Mesenchymal stem cell (in vitro differentiated cells and primary cell): ENCODE results near the gene LEF1.

Experiments used
- DNase-seq: peaks from one replicate; pipeline ENCODE4 v3.0.0-alpha.2; 2013
- H2AFZ ChIP-seq: one replicate; pipeline ENCODE4 v1.6.1; 2013; ENCODE audit warnings: low read depth, mild to moderate bottlenecking, control low read depth, inconsistent platforms, low read length, moderate library complexity
- H2AK5ac ChIP-seq: 2 replicates; pipeline ENCODE4 v1.6.1; 2013; ENCODE audit warnings: low read length, moderate library complexity, mild to moderate bottlenecking, inconsistent platforms; ENCODE audit not compliant: severe bottlenecking
- H2BK120ac ChIP-seq: one replicate; pipeline ENCODE4 v1.6.1; 2013; ENCODE audit warnings: low read depth, mild to moderate bottlenecking, inconsistent platforms, low read length, moderate library complexity
- H2BK12ac ChIP-seq, 2 experiments: one replicate each; pipeline ENCODE4 v1.6.1; 2013; ENCODE audit warnings: inconsistent platforms in 2 of 2, low read length in 2 of 2, mild to moderate bottlenecking in 2 of 2, moderate library complexity in 2 of 2, control low read depth in 1 of 2
- H2BK15ac ChIP-seq: one replicate; pipeline ENCODE4 v1.6.1; 2013; ENCODE audit warnings: mild to moderate bottlenecking, low read depth, inconsistent platforms; ENCODE audit not compliant: poor library complexity, severe bottlenecking
- H2BK5ac ChIP-seq: 2 replicates; pipeline ENCODE4 v1.6.1; 2013; ENCODE audit warnings: low read depth, mild to moderate bottlenecking, low read length, control low read depth, inconsistent platforms; ENCODE audit not compliant: poor library complexity, severe bottlenecking
- H3K14ac ChIP-seq, 2 experiments: one replicate each; pipeline ENCODE4 v1.6.1; 2013; ENCODE audit warnings: inconsistent platforms in 2 of 2, low read length in 2 of 2, control low read depth in 1 of 2, mild to moderate bottlenecking in 1 of 2, moderate library complexity in 1 of 2
- H3K18ac ChIP-seq, 2 experiments: one replicate each; pipeline ENCODE4 v1.6.1; 2013; ENCODE audit warnings: inconsistent platforms in 2 of 2, low read length in 2 of 2, control low read depth in 1 of 2, low read depth in 1 of 2, mild to moderate bottlenecking in 1 of 2
- H3K23ac ChIP-seq, 2 experiments: one replicate each; pipeline ENCODE4 v1.6.1; 2013; ENCODE audit warnings: inconsistent platforms in 2 of 2, low read length in 2 of 2, mild to moderate bottlenecking in 2 of 2, moderate library complexity in 2 of 2, control low read depth in 1 of 2
- H3K27ac ChIP-seq: 2 replicates; pipeline ENCODE4 v1.5.1; 2013; ENCODE audit warnings: mild to moderate bottlenecking, moderate library complexity, low read length, control low read depth, inconsistent platforms; ENCODE audit not compliant: poor library complexity, severe bottlenecking
- H3K27me3 ChIP-seq, 2 experiments: 2 replicates each; pipeline versions ENCODE4 v1.6.1 to v1.7.0; 2013; ENCODE audit warnings: low read length in 2 of 2, mild to moderate bottlenecking in 2 of 2, moderate library complexity in 2 of 2, control low read depth in 1 of 2, inconsistent platforms in 1 of 2; ENCODE audit not compliant: control insufficient read depth in 1 of 2, insufficient read depth in 1 of 2
- H3K36me3 ChIP-seq, 2 experiments: 2 replicates each; pipeline versions ENCODE4 v1.6.1 to v1.7.0; 2013; ENCODE audit warnings: low read length in 2 of 2, control low read depth in 1 of 2, inconsistent platforms in 1 of 2, low read depth in 1 of 2, mild to moderate bottlenecking in 1 of 2; ENCODE audit not compliant: insufficient read depth in 2 of 2, control insufficient read depth in 1 of 2
- H3K4ac ChIP-seq, 2 experiments: one replicate each; pipeline ENCODE4 v1.6.1; 2013; ENCODE audit warnings: inconsistent platforms in 2 of 2, low read length in 2 of 2, mild to moderate bottlenecking in 2 of 2, moderate library complexity in 2 of 2, control low read depth in 1 of 2, low read depth in 1 of 2
- H3K4me1 ChIP-seq: 2 replicates; pipeline ENCODE4 v1.6.1; 2013; ENCODE audit warnings: low read depth, low read length, control low read depth; ENCODE audit not compliant: control insufficient read depth, insufficient read depth
- H3K4me2 ChIP-seq: 2 replicates; pipeline ENCODE4 v1.6.1; 2013; ENCODE audit warnings: low read length, mild to moderate bottlenecking, inconsistent platforms; ENCODE audit not compliant: poor library complexity, severe bottlenecking
- H3K4me3 ChIP-seq, 2 experiments: 2 replicates each; pipeline versions ENCODE4 v1.5.1 to v1.7.0; 2013; ENCODE audit warnings: low read length in 2 of 2, mild to moderate bottlenecking in 2 of 2, control low read depth in 1 of 2, low read depth in 1 of 2; ENCODE audit not compliant: insufficient read depth in 1 of 2
- H3K79me1 ChIP-seq: replicated peaks from 2 replicates; pipeline ENCODE4 v1.6.1; 2013; ENCODE audit warnings: mild to moderate bottlenecking, control low read depth, low read length, inconsistent platforms; ENCODE audit not compliant: poor library complexity, severe bottlenecking
- H3K9ac ChIP-seq: 2 replicates; pipeline ENCODE4 v1.7.0; 2013; ENCODE audit warnings: mild to moderate bottlenecking, low read length, moderate library complexity
- H3K9me3 ChIP-seq: 2 replicates; pipeline ENCODE4 v1.7.0; 2013; ENCODE audit warnings: mild to moderate bottlenecking, low read length; ENCODE audit not compliant: control insufficient read depth
- H4K8ac ChIP-seq: one replicate; pipeline ENCODE4 v1.6.1; 2013; ENCODE audit warnings: inconsistent platforms, mild to moderate bottlenecking, low read length, moderate library complexity
- H4K91ac ChIP-seq: one replicate; pipeline ENCODE4 v1.6.1; 2013; ENCODE audit warnings: mild to moderate bottlenecking, low read length, inconsistent platforms
- WGBS: methylation state at CpG from one replicate; pipeline ENCODE4 v1.1.7; 2013; ENCODE audit warnings: mixed read lengths; 5-methylcytosine and 5-hydroxymethylcytosine counted together

Gene LEF1

DNA sequence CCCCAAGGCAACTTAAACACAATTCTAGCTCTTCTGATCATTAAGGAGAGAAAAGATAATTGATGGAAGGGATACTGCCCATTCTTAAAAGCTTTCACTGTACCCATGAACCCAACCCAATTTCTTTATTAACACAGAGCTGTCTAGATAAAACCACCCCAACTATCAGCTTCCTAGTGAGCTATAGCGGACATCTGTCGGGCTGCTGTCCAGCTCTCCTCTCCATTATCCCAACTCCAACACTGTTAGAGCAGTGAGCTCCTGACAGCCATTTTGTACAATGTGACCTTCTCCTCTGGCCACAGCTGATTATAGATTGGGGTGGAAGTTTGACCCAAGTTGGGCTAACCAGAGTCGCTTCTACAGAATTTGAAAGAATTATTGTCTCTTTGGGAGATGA, 112.9 kb downstream of the LEF1 start:
- no peak overlapping the region for H3K14ac ChIP-seq
- H3K9me3 ChIP-seq, result no peaks in the 10 kb centered on the region
- no peak overlapping the region for H3K27ac ChIP-seq
- no peaks in the 10 kb centered on the region for H3K36me3 ChIP-seq
- H2AFZ ChIP-seq, result no peak overlapping the region
- H3K79me1 ChIP-seq, result no peaks in the 10 kb centered on the region
- DNase-seq, result no peak
- no peak overlapping the region for H2BK12ac ChIP-seq
- H2BK15ac ChIP-seq, result no peak overlapping the region
- no peak overlapping the region for H2BK120ac ChIP-seq
- no peak overlapping the region for H4K8ac ChIP-seq
- H3K9ac ChIP-seq, result no peak overlapping the region
- no peak overlapping the region for H3K4ac ChIP-seq
- no peak overlapping the region for H3K4me2 ChIP-seq
- peaks cover 0 to 11% of the 10 kb centered on the region in 2 experiments for H3K27me3 ChIP-seq
- peaks cover 12% of the 10 kb centered on the region for H3K4me1 ChIP-seq
- H2BK5ac ChIP-seq, result no peak overlapping the region
- no peak overlapping the region for H4K91ac ChIP-seq
- no peak overlapping the region for H2AK5ac ChIP-seq
- no peak overlapping the region for H3K18ac ChIP-seq
- H3K23ac ChIP-seq, result no peak overlapping the region
- H3K4me3 ChIP-seq, result no peak overlapping the region
- WGBS, result 100% methylated on average over 3 of the region's 3 CpGs

GRCh38 chr4:108054025-108054638, 114.6 kb downstream of the LEF1 start:
- 94% methylated on average over 16 of the region's 16 CpGs for WGBS
- Histone ChIP-seq H2AFZ (no peak overlapping the region), H4K91ac (no peak overlapping the region), H3K23ac (no peak overlapping the region), H3K9me3 (no peaks in the 10 kb centered on the region), H3K4me3 (no peak overlapping the region), H3K4ac (no peak overlapping the region), H3K79me1 (no peaks in the 10 kb centered on the region), H3K18ac (no peak overlapping the region), H3K4me1 (peaks cover 10% of the 10 kb centered on the region), H2BK15ac (no peak overlapping the region), H2BK5ac (no peak overlapping the region), H3K27me3 (peaks cover 0 to 11% of the 10 kb centered on the region in 2 experiments), H4K8ac (no peak overlapping the region), H2BK12ac (no peak overlapping the region), H3K27ac (no peak overlapping the region), H3K9ac (no peak overlapping the region), H3K36me3 (no peaks in the 10 kb centered on the region), H3K4me2 (no peak overlapping the region), H3K14ac (no peak overlapping the region), H2BK120ac (no peak overlapping the region), H2AK5ac (peak overlapping the region; percentile 24)
- DNase-seq, result no peak

GRCh38 chr4:108053251-108053711, 115.5 kb downstream of the LEF1 start:
- Histone ChIP-seq H4K91ac (no peak overlapping the region), H3K4me1 (peaks cover 7% of the 10 kb centered on the region), H3K27me3 (peaks cover 0 to 11% of the 10 kb centered on the region in 2 experiments), H3K23ac (no peak overlapping the region), H3K27ac (peak overlapping the region; percentile 37), H2BK5ac (no peak overlapping the region), H2AFZ (no peak overlapping the region), H3K4ac (peak overlapping the region in 1 of 2 experiments; percentile 15), H3K14ac (no peak overlapping the region), H2BK120ac (no peak overlapping the region), H2BK12ac (no peak overlapping the region), H3K4me3 (no peak overlapping the region), H3K36me3 (no peaks in the 10 kb centered on the region), H2BK15ac (no peak overlapping the region), H3K79me1 (no peaks in the 10 kb centered on the region), H3K9ac (no peak overlapping the region), H3K4me2 (no peak overlapping the region), H2AK5ac (no peak overlapping the region), H3K18ac (peak overlapping the region in 1 of 2 experiments; percentile 67), H4K8ac (no peak overlapping the region), H3K9me3 (no peaks in the 10 kb centered on the region)
- whole genome bisulfite sequencing, result 87% methylated on average over 1 of the region's 1 CpG
- DNase-seq, result peak; percentile 47

DNA sequence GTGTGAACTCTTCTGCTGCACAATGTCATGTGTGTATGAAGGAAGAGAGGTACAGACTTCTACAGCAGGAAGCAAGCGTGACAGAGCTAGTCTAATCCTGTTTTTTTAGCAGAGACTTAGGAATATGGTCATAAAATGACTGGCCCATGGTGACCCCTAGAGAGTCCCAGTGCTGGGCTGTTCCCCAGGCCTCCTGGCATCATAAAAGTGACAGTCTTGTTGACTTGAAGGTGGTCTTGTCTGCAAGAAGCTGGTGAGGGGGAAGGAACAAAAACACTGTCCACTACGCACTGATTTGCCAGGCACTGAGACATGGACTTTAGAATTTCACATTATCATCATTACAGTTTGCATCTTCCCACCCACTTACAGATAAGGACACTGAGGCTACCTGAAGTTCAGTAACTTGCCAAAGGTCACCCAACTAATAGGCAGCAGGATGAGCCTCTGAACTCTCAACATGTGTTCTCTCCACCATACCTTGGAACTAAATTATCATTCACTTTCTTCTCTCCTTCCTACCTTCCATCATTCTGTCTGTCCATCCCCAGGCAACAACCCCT, 116.1 kb downstream of the LEF1 start:
- no peak overlapping the region for H2BK120ac ChIP-seq
- no peak overlapping the region for H2BK5ac ChIP-seq
- no peak overlapping the region for H3K9ac ChIP-seq
- H3K4me1 ChIP-seq, result peaks cover 7% of the 10 kb centered on the region
- no peak overlapping the region for H3K4ac ChIP-seq
- H2BK15ac ChIP-seq, result no peak overlapping the region
- DNase-seq, result no peak
- 72% methylated on average over 2 of the region's 2 CpGs for WGBS
- no peak overlapping the region for H3K18ac ChIP-seq
- peaks cover 0 to 11% of the 10 kb centered on the region in 2 experiments for H3K27me3 ChIP-seq
- no peak overlapping the region for H3K4me2 ChIP-seq
- H2AFZ ChIP-seq, result no peak overlapping the region
- no peak overlapping the region for H3K14ac ChIP-seq
- H4K91ac ChIP-seq, result no peak overlapping the region
- no peak overlapping the region for H3K27ac ChIP-seq
- no peak overlapping the region for H3K23ac ChIP-seq
- no peak overlapping the region for H2BK12ac ChIP-seq
- H3K36me3 ChIP-seq, result no peaks in the 10 kb centered on the region
- H3K4me3 ChIP-seq, result no peak overlapping the region
- H3K9me3 ChIP-seq, result no peaks in the 10 kb centered on the region
- no peak overlapping the region for H2AK5ac ChIP-seq
- no peak overlapping the region for H4K8ac ChIP-seq
- no peaks in the 10 kb centered on the region for H3K79me1 ChIP-seq
